ENCODE measurements around the gene CPOX.

- TF ChIP-seq POLR2A (IDR thresholded peaks at IDR 0.05) (no peak), CTCF (IDR thresholded peaks at IDR 0.05 in 4 of 5, conservative IDR thresholded peaks at IDR 0.05 in 1 of 5) (no peak)
These were observed 51.7 kb downstream of the CPOX start for GRCh38 chr3:98541695-98542094.

Measured in gastrocnemius medialis (tissue), 4 donors.